Measurements from ENCODE around the gene GPR82. TPM values are rescaled to one million over a fixed set of nuclear protein-coding genes. Genes with fewer than 3 reads are reported as not detected.
"Not testable (repeated sequence)": the region's sequence is repeated elsewhere in the genome, so short reads cannot be mapped to it uniquely, and the experiment has no call there.

Gene GPR82, protein sequence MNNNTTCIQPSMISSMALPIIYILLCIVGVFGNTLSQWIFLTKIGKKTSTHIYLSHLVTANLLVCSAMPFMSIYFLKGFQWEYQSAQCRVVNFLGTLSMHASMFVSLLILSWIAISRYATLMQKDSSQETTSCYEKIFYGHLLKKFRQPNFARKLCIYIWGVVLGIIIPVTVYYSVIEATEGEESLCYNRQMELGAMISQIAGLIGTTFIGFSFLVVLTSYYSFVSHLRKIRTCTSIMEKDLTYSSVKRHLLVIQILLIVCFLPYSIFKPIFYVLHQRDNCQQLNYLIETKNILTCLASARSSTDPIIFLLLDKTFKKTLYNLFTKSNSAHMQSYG
- not detected in 2 replicates for total RNA-seq (2014; rRNA removed; shearing (Covaris generic))

DNA sequence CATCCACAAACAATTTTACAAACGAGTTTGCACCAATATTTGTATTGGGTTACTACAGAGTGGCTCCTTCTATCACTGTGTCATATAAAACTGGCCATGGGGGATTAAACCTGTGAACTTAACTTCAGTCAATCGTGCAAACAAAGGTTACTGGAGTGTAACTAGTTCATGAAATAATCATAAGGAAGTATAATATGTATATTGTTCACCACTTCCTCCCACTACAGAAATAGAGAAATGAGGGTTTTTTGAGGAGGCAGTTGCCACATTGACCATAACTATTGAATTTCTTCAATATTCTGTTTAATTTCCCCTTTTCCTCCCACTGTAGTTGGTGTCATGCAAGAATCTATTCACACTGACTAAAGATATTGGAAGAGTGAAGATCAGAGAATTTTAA is at the start of gene GPR82:
Gene GPR82 (plus strand): TSS at position 356 of the 400 bp plus-strand sequence. CDS start 2,846 bp downstream, outside the sequence.
- no peak for DNase-seq (ENCODE audit: low read depth)

DNA sequence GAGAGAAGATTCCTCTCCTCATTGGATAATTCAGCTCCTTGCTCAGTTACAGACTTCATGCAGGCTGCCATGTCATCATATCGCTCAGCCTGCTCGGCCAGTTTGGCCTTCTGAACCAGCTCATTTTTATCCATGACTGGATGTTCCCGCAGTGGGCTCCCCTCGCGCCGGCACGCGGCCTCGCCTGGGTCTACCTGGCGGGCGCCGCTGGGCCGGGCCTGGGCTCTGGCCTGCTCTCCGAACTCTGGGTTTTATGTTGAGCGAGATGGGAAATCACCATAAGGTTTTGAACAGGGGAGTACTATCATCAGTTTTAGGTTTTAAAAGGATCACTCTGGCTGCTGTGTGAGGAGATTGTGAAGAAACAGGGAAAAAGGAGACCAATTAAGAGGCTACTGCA is 47.6 kb upstream of the GPR82 start:
- DNase-seq (ENCODE audit: low read depth), result not testable (repeated sequence)

DNA sequence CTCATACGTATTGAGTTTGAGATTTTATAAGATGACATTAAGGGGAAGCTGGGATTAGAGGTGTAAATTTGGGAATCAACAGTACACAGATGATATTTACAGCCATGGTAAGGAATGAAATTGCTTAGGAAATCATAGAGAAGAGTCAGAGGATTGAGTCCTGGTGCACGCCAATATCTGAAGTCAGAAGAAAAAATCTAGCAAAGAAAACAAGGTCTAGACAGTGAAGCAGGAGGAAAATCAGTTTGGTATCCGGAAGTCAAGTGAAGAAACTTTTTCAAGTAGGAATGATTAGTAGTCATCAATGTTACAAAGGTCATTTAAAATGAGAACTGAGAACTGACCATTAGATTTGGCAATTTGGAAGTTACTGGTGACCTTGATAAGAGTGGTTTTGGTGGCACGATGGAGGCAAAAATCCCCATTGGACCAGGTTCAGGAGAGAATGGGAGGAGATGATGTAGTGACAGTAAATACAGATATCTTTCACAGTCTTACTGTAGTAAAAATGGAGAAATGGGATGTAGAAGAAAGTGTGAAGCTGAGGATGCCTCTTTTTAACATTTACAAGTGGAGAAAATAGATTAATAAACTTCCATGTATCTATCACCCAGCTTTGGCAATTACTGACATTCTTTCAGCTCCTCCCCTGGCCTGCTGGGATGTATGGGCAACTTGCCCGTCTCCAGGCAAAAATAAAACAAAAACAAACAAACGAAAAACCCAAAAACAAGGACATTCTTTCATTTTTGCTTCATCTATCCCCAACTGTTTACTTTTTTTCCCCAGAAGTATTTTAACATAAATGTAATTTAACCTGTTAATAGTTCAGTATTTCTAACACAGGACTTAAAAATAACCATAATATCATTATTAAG is 46.6 kb upstream of the GPR82 start:
- no peak for DNase-seq (ENCODE audit: low read depth)

DNA sequence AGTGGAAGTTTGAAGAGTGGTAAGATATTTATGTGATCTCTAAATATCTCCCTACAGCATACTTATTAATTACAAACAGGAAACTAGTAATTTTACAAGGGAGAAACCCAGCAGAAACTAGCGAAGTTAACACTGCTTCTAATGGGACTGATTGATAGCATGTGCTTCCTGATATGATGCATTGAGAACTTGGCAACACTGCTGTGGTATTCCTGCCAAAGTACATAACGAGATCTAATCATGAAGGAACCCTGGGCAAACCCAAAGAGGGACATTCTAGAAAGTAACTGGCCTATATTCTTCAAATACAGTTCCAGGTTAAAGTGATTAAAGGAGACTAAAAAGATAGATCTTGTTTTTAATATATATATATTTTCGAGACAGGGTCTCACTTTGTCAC is 39.8 kb upstream of the GPR82 start:
- DNase-seq (ENCODE audit: low read depth), result no peak

DNA sequence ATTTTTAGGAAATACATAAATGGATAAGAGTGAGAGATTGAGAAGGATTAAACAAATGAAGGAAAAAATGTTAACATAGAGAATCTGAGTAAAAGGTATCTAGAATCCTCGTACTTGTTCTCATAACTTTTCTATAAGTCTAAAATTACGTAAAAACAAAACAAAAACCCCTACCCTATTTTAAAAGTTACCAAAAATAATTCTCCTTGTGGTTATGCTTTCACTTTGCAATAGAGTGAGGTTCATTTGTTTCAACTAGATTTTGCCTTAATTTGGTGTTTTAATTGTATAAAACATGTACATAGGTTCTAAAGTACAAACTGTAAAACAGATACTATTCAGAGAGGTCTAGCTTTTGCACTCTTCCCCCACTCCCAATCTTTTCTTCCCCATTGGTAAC is 39.0 kb upstream of the GPR82 start:
- no peak for DNase-seq (ENCODE audit: low read depth)

DNA sequence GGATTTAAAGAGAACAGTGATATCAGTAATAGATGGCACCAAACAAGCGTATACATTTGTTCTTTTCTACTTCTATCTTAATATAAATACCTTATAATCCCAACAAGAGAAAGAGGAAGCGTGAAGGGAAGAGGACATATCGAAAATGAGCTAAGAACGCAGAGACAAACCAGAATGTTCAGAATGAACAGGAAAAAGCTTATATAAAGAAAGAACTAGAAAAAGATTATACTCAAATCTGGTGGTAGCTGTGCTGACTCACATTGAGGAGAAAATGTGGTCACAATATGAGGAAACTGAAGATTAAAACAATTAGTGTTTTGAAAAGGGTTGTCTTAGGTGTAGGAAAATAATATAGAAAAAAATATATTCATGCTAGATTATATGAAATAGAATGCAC is 37.2 kb upstream of the GPR82 start:
- DNase-seq (ENCODE audit: low read depth), result no peak

DNA sequence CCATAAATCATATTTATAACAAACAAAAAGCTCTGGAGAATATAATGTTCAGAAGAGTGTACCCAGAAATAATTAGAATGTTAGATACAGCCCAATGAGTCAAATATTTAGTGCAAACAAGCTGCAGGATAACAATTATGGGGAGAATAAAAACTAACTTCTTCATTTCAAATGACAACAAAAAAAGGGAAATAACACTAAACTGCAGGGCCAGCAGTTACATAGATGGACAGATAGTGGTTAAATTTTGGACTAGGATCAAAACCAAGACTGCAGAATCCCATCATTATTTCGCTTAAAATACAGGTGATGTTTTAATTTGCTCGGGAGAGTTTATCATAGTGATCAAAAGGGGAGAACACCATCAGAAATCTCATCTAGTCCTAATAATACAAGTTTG is 35.8 kb upstream of the GPR82 start:
- no peak for DNase-seq (ENCODE audit: low read depth)

DNA sequence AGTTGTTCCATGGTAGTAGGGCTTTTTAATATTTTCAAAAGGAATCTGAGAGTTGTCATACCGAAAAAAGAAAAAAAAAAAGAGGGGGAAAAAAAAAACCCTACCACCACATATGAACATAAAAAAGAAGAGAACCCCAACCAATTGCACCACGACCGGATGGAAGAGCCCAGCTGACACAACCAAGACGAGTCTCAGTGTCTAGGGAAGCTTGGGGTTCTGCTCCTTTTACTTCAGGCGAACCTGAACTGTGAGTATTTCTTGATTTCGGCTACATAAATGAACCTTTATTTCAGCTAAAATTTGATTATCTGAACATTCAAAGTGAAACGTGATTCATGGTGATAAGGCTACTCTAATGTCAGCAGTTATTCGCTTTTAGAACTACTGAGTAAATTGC is 35.1 kb upstream of the GPR82 start, which contains the start of gene GPR34:
Gene GPR34 (plus strand): TSS at position 139 of the 400 bp plus-strand sequence. CDS start 6,661 bp downstream, outside the sequence.
- DNase-seq (ENCODE audit: low read depth), result no peak

DNA sequence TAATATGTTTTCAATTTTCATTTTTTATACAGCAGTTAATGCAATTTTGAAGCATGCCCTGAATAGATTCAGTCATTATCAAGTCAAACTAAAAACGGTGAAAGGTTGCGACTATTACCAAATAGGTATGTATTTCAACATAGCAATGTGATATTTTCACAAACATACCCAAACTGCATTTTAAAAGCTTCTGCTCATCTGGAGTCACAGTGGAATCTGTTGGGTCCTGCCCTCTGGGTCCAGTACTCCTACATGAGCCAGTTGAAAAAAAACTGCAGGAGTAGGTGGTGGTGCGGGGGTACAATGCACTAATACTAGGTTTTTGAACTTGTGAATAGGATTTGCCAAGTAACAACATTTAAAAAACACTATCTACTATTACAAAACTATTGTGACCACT is 34.3 kb upstream of the GPR82 start:
- DNase-seq (ENCODE audit: low read depth), result no peak

DNA sequence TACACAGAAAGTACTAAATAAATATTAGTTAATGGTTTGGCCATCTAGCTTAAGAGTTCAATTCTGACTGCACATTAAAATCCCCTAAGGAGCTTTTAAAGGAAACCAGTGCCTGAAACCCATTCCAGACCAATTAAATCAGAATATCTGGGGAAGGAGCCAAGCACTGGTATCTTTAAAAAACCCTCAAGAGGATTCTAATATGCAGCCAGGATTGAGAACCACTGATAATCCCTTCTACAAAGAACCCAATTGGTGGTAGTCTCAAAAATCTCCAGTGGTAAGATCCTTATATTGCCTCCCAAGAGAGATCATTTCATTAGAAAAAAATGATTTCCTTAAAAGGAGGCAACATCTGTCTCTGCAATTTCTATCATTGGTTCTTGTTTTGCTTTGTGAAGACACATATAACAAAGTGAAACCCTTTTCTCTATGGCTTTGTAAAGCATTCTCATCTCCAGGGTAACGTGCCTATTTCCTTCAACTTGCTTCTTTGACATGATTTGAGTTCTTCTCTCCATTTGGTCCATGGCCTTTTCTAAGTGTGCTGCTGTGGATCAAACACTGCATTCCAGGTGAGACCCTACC is 31.7 kb upstream of the GPR82 start:
- no peak for DNase-seq (ENCODE audit: low read depth)

DNA sequence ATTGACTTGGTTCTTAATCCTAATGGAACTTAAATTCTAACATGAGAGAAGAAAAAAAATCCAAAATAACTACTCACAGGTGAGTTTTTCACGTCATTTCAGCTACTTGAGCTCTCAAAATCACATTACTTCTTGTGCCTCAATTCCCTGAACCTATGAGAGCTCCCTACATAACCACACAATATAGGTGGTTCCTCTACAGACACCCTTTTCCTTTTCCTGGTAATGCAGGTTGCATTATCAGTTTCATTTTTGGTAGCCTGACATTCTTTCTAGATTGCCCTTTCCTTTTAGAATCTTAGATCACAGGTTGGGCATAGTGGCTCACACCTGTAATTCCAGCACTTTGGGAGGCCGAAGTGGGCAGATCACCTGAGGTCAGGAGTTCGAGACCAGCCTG is 31.0 kb upstream of the GPR82 start:
- DNase-seq (ENCODE audit: low read depth), result no peak

DNA sequence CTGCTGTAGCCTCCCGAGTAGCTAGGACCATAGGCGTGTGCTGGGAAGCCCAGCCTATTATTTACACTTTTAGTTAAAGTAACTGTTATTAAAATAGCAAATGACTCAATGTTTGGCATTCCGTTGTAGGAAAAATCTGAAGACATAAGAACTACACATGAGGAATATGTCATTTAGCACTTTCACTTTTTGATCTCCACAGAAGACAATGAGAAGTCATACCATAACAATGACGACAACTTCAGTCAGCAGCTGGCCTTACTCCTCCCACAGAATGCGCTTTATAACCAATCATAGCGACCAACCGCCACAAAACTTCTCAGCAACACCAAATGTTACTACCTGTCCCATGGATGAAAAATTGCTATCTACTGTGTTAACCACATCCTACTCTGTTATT is 28.6 kb upstream of the GPR82 start:
- DNase-seq (ENCODE audit: low read depth), result no peak

DNA sequence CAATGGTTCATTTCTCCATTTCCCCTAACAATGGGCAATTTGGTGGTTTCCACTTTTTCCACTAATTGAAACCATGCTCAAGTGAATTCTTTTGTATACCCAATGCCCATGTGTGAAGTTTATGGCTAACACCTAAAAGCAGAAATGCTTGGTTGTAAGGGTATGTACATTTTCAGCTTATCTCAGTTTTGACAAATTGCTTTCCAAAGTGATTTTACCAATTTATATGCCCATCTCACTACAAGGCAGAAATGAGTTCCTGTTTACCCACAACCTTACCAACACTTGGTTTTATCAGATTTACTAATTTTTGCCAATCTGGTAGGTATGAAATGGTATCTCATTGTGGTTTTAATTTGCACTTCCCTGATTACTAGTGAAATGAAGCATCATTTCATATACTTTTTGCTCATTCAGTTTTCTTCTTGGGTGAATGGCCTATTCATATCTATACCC is 20.4 kb upstream of the GPR82 start:
- DNase-seq (ENCODE audit: low read depth), result no peak

DNA sequence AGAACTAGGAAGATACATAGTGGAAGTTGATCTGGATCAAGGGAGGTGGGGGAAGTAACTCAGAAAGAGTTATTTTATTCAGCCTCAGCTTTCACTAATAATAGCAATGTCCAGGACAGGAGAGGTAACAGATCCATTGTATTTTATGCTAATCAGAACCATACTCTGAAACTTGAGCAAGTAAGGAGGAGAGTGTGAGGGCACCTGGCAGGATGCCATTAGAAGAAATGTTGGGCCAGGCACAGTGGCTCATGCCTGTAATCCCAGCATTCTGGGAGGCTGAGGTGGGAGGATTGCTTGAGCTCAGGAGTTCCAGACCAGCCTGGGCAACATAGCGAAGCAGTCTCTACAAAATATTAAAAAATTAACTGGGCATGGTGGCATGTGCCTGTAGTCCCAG is 18.9 kb upstream of the GPR82 start:
- DNase-seq (ENCODE audit: low read depth), result no peak

DNA sequence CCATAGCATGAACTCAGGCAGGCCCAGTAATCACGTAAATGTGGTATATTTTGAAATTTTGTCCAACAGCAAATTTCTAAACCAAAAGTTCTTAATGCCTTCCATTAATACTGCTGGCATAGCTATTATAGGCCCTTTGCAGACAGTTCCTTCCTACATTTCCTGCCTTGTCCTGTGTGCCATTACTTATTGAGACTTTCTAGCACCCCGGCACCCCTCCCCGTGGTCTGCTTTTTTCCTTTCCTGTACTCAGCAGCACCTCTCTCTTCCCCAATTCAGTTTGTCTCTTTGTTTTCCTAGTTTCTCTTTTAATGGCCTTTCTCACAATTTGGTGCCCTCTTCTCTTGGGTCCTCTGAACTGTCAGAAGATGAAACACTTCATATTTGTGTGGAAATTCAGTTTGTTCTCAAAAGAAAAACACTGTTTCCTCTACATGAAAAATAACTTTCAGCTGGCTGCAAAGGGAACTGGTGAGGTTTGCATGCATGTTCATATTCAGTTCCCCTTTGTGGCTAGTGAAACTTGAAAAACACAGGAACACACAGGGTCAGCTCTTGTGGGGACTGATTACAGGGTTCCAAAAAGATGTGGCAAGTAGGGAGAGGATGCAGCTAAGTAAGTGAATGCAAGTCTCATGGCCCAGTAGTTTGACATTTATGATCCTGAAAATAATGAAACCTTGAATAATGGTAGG is 18.2 kb upstream of the GPR82 start:
- no peak for DNase-seq (ENCODE audit: low read depth)

DNA sequence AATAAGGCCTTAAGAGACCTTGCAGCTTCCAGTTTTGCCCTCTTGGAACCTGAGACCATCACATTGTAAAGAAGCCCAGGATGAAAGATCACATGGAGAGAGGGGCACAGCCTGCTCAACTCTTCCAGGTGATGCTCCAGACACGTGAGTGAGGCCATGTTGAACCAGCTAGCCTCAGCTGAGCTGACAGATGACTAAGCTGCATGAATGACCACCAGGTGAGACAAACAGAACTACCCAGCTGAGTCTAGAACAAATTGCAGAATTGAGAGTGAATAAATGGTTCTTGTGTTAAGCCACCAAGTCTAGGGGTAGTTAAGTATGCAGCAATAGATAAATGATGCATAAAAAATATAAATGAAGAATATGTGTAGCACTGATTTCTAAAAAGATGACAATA is 16.8 kb upstream of the GPR82 start:
- no peak for DNase-seq (ENCODE audit: low read depth)

DNA sequence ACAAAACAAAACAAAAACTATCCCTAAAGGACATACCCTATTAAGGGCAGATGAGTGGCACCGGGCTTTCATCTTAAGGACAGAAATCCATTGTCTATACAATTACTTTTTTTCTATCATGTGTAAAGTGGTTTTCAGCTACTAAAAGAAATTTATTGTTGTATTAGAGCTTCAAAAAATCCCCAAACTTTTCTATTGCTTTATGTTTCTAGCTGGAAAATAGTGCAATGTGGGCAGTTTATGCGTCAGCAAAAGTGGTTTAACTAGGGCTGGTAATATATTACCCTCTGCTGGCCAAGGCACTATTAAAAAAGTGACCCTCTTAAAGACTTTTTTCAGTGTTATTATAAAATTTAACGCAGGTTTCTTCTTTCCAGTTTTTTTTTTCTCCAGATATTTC is 15.5 kb upstream of the GPR82 start:
- no peak for DNase-seq (ENCODE audit: low read depth)

DNA sequence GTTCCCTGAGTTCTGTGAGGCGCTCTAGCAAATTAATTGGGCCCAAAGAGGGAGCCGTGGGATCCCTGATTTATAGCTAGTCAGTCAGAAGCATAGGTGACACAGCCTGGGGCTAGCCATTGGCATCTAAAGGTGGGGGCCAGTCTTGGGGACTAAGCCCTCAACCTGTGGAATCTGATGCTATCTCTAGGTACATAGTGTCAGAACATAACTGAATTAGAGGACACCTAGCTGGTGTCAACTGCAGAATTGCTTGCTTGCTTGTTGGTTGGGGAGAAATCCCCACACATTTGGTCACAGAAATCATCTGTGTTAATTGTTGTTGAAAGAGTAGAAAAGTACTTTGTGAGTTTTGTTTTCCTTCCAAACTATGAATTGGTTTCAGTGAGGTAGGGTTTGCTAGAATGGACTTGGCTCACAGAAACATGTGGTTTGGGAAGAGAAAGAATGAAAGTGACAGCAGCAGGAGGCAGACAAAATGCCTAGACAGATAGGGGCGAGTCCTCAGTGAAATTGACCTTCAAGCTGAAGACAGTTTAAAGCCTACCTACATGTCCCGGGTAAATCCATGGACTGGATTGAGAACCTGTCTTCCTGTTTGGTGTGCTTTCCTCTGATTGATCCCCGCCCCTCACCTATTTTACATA is 12.8 kb upstream of the GPR82 start:
- no peak for DNase-seq (ENCODE audit: low read depth)

DNA sequence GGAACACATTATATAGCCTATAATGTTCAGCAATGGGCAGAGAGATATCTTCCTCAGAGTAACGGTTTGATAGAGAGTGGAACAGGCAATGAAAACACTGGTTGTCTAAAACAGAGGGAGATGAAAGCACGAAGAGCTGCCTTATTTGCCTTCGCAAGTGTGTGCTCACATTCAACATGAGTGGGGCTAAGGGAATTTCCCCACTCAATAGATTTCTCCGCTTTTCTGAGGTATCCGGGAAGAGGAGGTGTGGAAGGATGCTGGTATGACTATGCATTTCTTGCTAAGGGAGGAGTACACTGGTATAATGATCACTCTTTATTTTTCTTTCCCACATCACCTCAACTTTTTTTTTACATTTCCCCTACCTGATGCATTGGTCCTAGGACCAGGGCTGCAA is 7.8 kb upstream of the GPR82 start:
- no peak for DNase-seq (ENCODE audit: low read depth)

DNA sequence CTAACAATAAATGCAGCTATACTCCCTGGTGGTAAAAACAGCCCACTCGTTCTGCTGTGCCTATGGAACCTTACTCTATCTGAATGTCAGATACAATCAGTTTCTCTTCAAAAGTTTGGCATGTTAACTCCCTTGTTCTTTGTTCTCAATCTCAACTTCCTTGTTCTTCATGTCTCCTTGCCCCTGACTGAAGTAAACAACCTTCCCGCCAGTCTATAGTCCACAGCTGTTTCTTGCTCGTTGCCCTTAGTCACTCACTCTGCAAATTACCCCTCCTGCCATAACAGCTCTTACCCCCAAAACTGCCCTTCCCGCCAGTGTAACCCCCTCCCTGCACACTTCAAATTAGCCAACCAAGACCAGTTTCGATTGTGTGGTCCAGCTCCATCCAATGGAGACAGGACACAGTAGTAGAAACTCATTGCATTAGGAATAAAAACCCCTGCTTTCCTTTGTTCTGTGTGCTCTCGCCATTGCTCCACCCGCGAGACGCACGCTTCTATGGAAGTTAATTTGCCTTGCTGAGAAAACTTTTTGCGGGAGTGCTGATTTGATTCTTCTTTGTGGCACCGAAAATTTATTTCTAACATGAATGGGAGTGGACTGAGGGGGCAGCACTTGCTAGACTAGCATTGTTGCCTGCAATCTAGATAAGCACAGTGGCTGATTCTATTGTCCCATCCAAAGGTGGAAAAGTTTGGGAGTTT is 7.1 kb upstream of the GPR82 start:
- DNase-seq (ENCODE audit: low read depth), result no peak
